ENCODE results near the gene TRUB1. TPM values are rescaled to one million over a fixed set of nuclear protein-coding genes. Genes with fewer than 3 reads are reported as not detected.
A peak's percentile ranks its signal among the peaks of the same experiment; 100 is the strongest.
"Not testable (repeated sequence)": the region's sequence is repeated elsewhere in the genome, so short reads cannot be mapped to it uniquely, and the experiment has no call there.

The TRUB1 gene
- 10 to 100 TPM; 13.4 to 14.0 TPM for total RNA-seq

DNA sequence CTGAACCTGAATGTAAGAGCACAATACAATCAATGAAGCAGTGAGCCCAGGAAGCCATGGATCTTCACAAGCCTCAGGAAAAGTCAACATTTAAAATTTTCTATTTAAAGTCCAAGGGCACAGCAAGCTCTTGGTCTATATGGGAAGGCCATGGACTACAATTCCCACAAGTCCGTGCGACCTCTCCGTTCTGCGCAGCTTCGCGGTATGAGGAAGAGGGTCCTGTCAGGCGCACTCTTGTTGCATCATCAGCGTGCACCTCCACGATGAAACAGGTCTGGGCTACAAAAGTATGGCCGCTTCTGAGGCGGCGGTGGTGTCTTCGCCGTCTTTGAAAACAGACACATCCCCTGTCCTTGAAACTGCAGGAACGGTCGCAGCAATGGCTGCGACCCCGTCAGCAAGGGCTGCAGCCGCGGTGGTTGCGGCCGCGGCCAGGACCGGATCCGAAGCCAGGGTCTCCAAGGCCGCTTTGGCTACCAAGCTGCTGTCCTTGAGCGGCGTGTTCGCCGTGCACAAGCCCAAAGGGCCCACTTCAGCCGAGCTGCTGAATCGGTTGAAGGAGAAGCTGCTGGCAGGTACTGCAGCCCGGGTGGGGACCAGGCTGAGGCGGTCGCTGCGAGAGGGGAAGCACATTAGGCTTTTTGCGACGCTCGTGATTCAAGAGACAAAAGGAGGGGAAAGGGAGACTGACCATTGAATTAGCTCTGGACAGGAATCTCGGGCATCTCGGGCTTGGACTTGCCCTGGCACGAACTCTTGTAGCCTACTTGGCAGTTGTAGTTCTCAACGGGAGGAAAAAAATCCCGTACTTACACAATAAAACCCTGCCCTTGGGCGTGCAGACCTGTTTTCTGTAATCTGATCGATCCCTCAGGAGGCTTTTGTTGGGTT, at the start of gene TRUB1:
Gene TRUB1, plus strand, starts transcription at position 234 of the 894 bp plus-strand sequence. Its CDS starts 59 bp downstream, at position 293.
- peak; percentile 94 for DNase-seq
- H3K4me3 Mint-ChIP-seq, result peak within 1 kb of the TSS; percentile 95
- no peaks in the 10 kb centered on the region for H3K27me3 Mint-ChIP-seq (ENCODE audit: low read depth)
- CTCF ChIA-PET, result interaction anchor here (1.6 to 1.8 kb wide), 2 partner anchors 9 to 24 kb away, joined by 9 read pairs; no protein-coding TSS in a partner anchor
- H3K4me1 Mint-ChIP-seq (ENCODE audit: low read depth), result peaks cover 23% of the 10 kb centered on the region
- POLR2A ChIA-PET, result interaction anchor here (0.5 to 1.3 kb wide), 5 partner anchors 10 to 125 kb away, joined by 3 to 7 read pairs (median 3); partner anchors contain the start of gene FHIP2A
- ATAC-seq, result peak; percentile 100
- H3K36me3 Mint-ChIP-seq (ENCODE audit: low read depth), result peaks cover 13% of the 10 kb centered on the region
- H3K9me3 Mint-ChIP-seq (ENCODE audit: insufficient read depth), result no peaks in the 10 kb centered on the region
- peak within 1 kb of the TSS; percentile 96 for H3K27ac Mint-ChIP-seq

DNA sequence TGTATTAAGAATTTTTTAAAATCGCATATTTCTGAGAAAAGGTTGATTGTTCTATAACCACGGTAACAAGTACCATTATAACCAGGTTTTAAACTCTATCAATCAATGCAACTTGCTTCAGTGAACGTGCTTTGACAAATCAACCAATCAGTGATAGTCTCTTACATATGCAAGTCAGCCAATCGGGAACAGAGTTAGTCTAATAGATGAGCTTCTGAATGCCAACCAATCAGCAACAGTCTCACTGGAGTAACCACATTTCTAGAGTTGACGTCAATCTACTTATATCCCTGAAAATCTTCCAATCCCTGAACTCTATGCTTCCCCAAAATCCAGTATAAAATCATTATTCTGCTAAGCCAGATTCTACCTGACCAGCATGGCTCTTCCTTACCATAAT, 44.7 kb upstream of the TRUB1 start:
- Mint-ChIP-seq H3K27me3 (ENCODE audit: low read depth) (peaks cover 6% of the 10 kb centered on the region), H3K27ac (no peak overlapping the region), H3K4me1 (ENCODE audit: low read depth) (no peaks in the 10 kb centered on the region), H3K9me3 (ENCODE audit: insufficient read depth) (no peaks in the 10 kb centered on the region), H3K36me3 (ENCODE audit: low read depth) (no peaks in the 10 kb centered on the region), H3K4me3 (no peak overlapping the region)
- no peak for ATAC-seq
- DNase-seq, result no peak
- ChIA-PET CTCF (interaction anchor here (1.3 to 1.4 kb wide), 3 partner anchors 9 to 589 kb away, joined by 3 to 4 read pairs (median 4); no protein-coding TSS in a partner anchor), POLR2A (no interaction called here)

DNA sequence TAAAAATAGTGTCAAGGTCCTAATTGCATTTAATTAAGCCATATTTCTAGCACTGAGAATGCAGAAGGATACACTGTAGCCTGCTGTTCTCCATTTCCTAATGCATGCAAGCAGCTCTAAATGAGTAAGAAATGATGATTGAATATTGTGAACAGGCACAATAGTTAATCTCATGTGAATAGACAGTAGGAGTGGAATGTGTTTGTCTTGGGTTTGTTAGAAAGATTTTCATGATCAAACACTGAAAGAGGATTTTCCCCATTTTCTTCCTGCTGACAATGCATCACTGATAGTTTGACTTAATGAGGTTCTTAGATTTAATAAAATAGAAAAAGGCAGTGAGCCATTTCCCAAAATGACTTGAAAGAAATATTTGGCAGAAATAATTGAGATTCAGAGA, 43.1 kb upstream of the TRUB1 start:
- no peak for DNase-seq
- Mint-ChIP-seq H3K36me3 (ENCODE audit: low read depth) (no peaks in the 10 kb centered on the region), H3K4me3 (no peak overlapping the region), H3K27me3 (ENCODE audit: low read depth) (peaks cover 6% of the 10 kb centered on the region), H3K27ac (no peak overlapping the region), H3K4me1 (ENCODE audit: low read depth) (peaks cover under 1% of the 10 kb centered on the region), H3K9me3 (ENCODE audit: insufficient read depth) (no peaks in the 10 kb centered on the region)
- POLR2A ChIA-PET, result interaction anchor here (0.7 kb wide), 1 partner anchor 44 kb away, joined by 3 read pairs; no protein-coding TSS in a partner anchor
- CTCF ChIA-PET, result interaction anchor here (1.8 kb wide), 1 partner anchor 15 kb away, joined by 6 read pairs; no protein-coding TSS in a partner anchor
- ATAC-seq, result no peak

DNA sequence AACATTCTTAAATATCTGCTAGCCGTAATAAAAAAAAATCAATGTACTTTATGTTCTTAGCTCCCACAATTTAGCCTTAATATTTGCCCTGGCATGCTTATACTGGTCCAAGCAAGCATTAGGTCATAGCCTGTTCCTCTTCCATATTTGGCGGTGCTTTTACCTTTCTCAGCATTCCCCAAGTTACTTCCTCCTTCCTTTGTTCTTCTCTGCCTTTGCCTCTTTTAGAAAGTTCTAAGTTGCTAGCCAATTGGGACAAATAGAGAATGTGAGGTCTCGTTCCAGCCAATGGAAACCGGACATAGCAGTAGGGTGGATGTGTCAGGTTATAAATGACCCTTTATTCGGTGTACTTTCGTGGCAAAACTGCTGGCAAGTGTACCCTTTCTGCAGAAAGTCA, 41.0 kb upstream of the TRUB1 start:
- not testable (repeated sequence) for H3K4me1 Mint-ChIP-seq (ENCODE audit: low read depth)

DNA sequence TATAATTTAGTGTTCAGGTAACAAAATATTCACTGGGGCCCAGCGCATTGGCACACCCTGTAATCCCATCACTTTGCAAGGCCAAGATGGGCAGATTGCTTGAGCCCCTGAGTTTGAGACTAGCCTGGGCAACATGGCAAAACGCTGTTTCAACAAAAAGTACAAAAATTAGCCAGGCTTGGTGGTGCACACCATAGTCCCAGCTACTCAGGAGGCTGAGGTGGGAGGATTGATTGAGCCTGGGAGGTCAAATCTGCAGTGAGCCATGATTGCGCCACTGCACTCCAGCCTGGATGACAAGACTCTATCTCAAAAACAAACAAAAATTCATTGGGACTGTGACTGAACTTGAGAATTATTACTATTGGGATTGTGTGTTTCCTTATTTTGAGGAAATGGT, 40.4 kb upstream of the TRUB1 start:
- ChIA-PET POLR2A (no interaction called here), CTCF (interaction anchor here (2.1 kb wide), 1 partner anchor 18 kb away, joined by 8 read pairs; no protein-coding TSS in a partner anchor)
- H3K9me3 Mint-ChIP-seq (ENCODE audit: insufficient read depth), result no peaks in the 10 kb centered on the region
- peaks cover 6% of the 10 kb centered on the region for H3K27me3 Mint-ChIP-seq (ENCODE audit: low read depth)
- H3K36me3 Mint-ChIP-seq (ENCODE audit: low read depth), result no peaks in the 10 kb centered on the region
- no peak overlapping the region for H3K27ac Mint-ChIP-seq
- peaks cover 5% of the 10 kb centered on the region for H3K4me1 Mint-ChIP-seq (ENCODE audit: low read depth)
- ATAC-seq, result no peak
- no peak for DNase-seq
- no peak overlapping the region for H3K4me3 Mint-ChIP-seq

More for the DNA sequence above, 41.0 kb upstream of the TRUB1 start:
- H3K27me3 Mint-ChIP-seq (ENCODE audit: low read depth); H3K9me3 Mint-ChIP-seq (ENCODE audit: insufficient read depth); H3K4me3 Mint-ChIP-seq; ATAC-seq; DNase-seq; H3K36me3 Mint-ChIP-seq (ENCODE audit: low read depth); POLR2A ChIA-PET; H3K27ac Mint-ChIP-seq: not testable (repeated sequence)
- CTCF ChIA-PET, result interaction anchor here (2.1 kb wide), 1 partner anchor 18 kb away, joined by 8 read pairs; no protein-coding TSS in a partner anchor

DNA sequence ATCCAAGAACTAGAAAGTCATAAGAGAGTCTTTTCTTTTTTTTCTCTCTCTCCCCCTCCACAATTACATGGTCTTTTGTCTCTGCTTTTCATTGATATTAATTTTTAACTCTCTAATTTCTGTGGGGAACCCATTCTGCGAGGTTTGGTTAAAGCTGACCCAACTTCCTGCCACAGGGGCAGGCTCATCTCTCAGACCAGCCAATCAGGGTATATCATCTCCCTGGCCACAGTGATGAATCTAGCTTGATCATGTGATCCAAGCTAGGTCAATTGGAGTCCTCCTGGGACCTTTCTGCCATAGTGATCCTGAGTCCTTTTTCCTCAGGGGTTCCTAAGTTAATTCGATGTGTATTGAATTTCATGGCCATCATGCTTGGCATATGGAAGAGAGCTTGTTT, 38.0 kb upstream of the TRUB1 start:
- POLR2A ChIA-PET, result no interaction called here
- ATAC-seq (no peak), DNase-seq (no peak)
- Mint-ChIP-seq H3K27ac (no peak overlapping the region), H3K9me3 (ENCODE audit: insufficient read depth) (no peaks in the 10 kb centered on the region), H3K4me1 (ENCODE audit: low read depth) (peaks cover 5% of the 10 kb centered on the region), H3K27me3 (ENCODE audit: low read depth) (peaks cover 10% of the 10 kb centered on the region), H3K36me3 (ENCODE audit: low read depth) (no peaks in the 10 kb centered on the region), H3K4me3 (no peak overlapping the region)
- CTCF ChIA-PET, result no interaction called here

DNA sequence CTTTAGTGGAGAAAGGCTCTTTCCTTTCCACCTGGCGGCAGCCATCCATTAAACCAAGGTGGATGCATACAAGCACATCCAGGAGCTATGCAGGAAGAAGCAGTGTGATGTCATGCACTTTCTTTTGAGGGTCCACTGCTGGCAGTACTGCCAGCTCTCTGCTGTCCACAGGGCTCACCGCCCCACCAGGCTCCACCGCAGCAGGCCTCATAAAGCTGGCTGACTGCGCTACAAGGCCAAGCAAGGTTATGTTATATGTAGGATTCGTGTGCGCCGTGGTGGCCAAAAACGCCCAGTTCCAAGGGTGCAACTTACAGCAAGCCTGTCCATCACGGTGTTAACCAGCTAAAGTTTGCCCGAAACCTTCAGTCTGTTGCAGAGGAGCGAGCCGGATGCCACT, 37.3 kb upstream of the TRUB1 start:
- peaks cover 12% of the 10 kb centered on the region for H3K27me3 Mint-ChIP-seq (ENCODE audit: low read depth)
- DNase-seq (no peak), ATAC-seq (no peak)
- CTCF ChIA-PET, result interaction anchor here (1.0 kb wide), 1 partner anchor 21 kb away, joined by 3 read pairs; no protein-coding TSS in a partner anchor
- H3K9me3 Mint-ChIP-seq (ENCODE audit: insufficient read depth), result no peaks in the 10 kb centered on the region
- H3K36me3 Mint-ChIP-seq (ENCODE audit: low read depth), result no peaks in the 10 kb centered on the region
- no peak overlapping the region for H3K27ac Mint-ChIP-seq
- POLR2A ChIA-PET, result no interaction called here
- peaks cover 5% of the 10 kb centered on the region for H3K4me1 Mint-ChIP-seq (ENCODE audit: low read depth)
- no peak overlapping the region for H3K4me3 Mint-ChIP-seq

DNA sequence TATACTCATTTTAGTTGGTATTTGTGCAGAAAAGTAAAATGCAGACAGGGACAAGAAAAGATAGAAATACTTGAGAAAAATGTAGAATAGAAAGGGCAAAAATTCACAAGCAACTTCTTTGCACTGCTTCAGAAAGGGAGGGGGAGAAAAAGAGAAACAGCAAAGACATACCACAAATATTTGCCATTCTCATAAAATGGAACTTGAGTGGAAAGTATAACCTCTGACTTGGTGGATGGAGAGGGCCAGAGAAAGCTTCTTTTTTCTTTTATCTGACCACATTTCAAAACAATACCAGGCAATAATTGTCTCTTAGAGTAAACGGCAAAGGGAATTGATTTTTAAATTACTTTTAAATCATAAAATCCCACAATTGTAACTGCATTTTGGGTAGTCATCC, 35.8 kb upstream of the TRUB1 start:
- Mint-ChIP-seq H3K4me1 (ENCODE audit: low read depth) (peaks cover 5% of the 10 kb centered on the region), H3K36me3 (ENCODE audit: low read depth) (no peaks in the 10 kb centered on the region), H3K27me3 (ENCODE audit: low read depth) (peaks cover 12% of the 10 kb centered on the region), H3K9me3 (ENCODE audit: insufficient read depth) (no peaks in the 10 kb centered on the region), H3K4me3 (no peak overlapping the region), H3K27ac (no peak overlapping the region)
- ChIA-PET POLR2A (no interaction called here), CTCF (no interaction called here)
- DNase-seq (no peak), ATAC-seq (no peak)

DNA sequence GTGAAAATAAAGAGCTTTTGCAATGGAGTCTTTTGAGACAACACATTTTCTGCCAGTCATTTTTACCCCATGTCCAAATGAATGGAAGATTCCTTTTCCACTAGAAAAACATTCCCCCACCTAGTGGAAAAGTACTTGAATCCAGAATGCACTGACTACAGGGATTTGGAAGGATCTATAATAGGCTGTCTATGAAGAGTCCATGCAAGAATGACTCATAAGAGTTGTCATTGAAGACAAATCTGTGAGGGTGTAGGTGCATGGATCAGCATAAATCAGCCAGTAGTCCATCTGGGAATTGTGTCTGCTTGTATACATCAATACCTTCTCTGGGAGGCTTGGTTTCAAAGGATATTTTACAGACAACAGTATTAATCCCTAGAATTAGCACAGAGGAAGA, 32.5 kb upstream of the TRUB1 start:
- no peak for DNase-seq
- Mint-ChIP-seq H3K27me3 (ENCODE audit: low read depth) (peaks cover 11% of the 10 kb centered on the region), H3K9me3 (ENCODE audit: insufficient read depth) (no peaks in the 10 kb centered on the region), H3K36me3 (ENCODE audit: low read depth) (no peaks in the 10 kb centered on the region), H3K27ac (no peak overlapping the region), H3K4me3 (no peak overlapping the region), H3K4me1 (ENCODE audit: low read depth) (no peaks in the 10 kb centered on the region)
- ChIA-PET CTCF (no interaction called here), POLR2A (no interaction called here)
- ATAC-seq, result no peak

DNA sequence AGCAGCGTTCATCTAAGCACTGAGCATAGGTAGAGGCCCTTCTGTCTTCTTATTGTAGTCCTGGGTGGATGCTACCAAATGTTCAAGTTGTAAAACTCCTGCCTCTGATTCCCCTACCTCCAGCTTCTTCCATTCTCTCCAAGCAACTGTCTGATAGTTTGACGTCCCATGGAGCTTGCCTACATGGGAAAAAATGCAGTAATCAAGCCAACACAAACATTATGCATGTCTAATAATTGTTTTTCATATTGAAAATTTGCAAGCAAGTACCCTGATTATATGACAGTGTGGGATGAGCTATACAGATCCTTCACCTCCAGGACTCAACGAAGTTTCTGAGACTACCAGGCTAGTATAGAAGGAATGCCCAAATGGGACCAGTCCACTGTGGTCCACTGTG, 31.0 kb upstream of the TRUB1 start:
- ATAC-seq (no peak), DNase-seq (no peak)
- Mint-ChIP-seq H3K27ac (no peak overlapping the region), H3K9me3 (ENCODE audit: insufficient read depth) (no peaks in the 10 kb centered on the region), H3K4me1 (ENCODE audit: low read depth) (no peaks in the 10 kb centered on the region), H3K36me3 (ENCODE audit: low read depth) (no peaks in the 10 kb centered on the region), H3K27me3 (ENCODE audit: low read depth) (peaks cover 11% of the 10 kb centered on the region), H3K4me3 (no peak overlapping the region)
- ChIA-PET CTCF (no interaction called here), POLR2A (no interaction called here)

DNA sequence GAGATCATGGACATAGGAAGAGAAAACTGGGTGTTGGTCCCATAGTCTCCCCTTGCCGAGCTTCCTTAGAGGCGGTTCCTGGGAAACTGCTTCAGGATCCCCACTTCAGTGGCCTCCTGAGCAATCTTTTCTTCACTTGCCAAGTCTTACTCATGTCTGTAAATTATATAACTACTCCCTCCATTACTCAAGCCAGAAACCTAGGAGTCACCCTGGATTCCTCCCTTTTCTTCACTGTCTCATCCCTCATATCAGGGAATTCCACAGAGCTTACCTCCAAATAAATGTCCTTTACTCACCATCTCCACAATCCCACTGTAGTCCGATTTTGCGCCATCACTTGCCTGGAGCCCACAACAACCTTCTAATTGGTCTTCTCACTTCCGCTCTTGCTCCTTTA, 29.1 kb upstream of the TRUB1 start:
- Mint-ChIP-seq H3K27me3 (ENCODE audit: low read depth) (peaks cover 11% of the 10 kb centered on the region), H3K27ac (no peak overlapping the region), H3K4me3 (no peak overlapping the region), H3K9me3 (ENCODE audit: insufficient read depth) (no peaks in the 10 kb centered on the region), H3K4me1 (ENCODE audit: low read depth) (no peaks in the 10 kb centered on the region), H3K36me3 (ENCODE audit: low read depth) (no peaks in the 10 kb centered on the region)
- ChIA-PET POLR2A (no interaction called here), CTCF (no interaction called here)
- DNase-seq, result no peak
- ATAC-seq, result no peak

DNA sequence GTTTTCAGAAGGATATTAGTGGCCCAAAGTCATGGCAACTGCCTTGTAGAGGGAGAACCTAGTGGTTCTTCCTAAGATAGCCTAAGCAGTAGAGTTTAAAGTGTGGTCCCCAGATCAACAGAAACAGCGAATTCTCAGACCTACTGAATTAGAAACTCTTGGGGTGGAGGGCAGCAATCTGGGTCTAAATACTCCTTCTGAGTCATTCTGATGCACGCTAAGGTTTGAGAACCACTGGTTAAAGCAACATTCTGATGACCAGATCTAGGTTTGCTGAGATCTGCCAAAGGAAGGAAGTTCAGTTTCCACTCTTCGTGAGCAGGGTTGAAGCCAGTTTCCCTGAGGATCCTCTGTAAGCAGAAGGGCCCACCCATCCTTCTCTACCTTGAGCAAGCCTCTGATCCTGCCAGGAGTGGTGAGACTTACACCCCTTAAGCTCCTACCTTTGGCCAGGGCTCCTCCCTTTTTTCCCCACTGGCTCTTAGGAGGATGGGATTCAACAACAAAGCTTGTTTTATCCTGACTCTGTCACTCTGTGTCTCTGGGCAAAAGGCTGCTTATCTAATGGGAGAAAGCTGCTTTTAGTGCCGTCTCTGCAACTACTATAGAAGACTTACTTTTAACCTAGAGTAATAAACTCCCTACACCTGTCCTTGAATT, 26.8 kb upstream of the TRUB1 start:
- Mint-ChIP-seq H3K27ac (no peak overlapping the region), H3K36me3 (ENCODE audit: low read depth) (no peaks in the 10 kb centered on the region), H3K4me3 (no peak overlapping the region), H3K9me3 (ENCODE audit: insufficient read depth) (no peaks in the 10 kb centered on the region), H3K27me3 (ENCODE audit: low read depth) (peaks cover 2% of the 10 kb centered on the region), H3K4me1 (ENCODE audit: low read depth) (no peaks in the 10 kb centered on the region)
- POLR2A ChIA-PET, result no interaction called here
- CTCF ChIA-PET, result no interaction called here
- ATAC-seq (no peak), DNase-seq (peak; percentile 19)

Data from activated CD8-positive, alpha-beta T cell treated with anti-CD3 and anti-CD28 coated beads, Interleukin-2, amount 10 ng/mL, durations not matched to agents 7 days and 5 days (primary cell).